ENCODE measurements around the gene DEXI.

DEXI gene

DNA sequence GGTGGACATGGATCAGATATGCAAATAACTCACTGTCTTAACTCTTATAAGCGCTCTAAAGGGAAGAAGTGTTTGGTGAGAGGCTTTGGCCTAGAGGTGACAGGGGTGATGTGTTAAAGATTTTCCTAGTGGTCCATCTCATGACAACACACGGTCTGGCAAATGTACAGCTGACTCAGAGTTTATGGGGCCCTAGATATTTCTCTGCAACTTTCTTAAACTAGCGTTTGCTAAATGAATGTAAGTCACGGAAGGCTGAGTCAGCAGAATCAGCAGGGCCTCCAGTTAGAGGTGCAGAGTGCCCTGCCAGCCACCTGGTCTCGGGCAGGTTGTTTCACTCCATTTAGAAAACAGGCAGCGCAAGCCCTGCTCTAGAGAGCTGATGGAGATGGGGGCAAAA lies 42.2 kb upstream of the DEXI start:
- H3K4me1 ChIP-seq (ENCODE audit: control insufficient read depth, insufficient read depth, low read length), result no peaks in the 10 kb centered on the region
- POLR2A ChIA-PET, result interaction anchor here (1.8 kb wide), 1 partner anchor 272 kb away, joined by 15 read pairs; the partner anchor contains the start of gene SOCS1

DNA sequence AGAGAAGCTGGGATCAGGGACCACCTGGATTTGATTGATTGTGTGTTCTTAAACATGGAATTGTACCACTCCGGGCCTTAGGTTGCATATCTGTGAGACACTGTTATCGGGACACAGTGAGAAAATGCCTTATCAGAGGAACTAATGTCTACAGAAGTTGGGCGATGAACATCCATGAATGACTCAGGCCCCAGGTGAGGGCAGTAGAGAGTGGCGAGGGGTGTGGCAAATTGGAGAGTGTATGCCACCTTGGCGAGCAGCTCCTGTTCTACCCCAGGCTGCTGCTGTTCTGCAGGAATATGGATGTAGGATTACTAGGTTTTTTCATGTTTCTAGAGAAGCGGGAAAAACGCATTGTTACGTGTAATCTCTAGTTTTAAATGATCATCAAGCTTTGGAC lies 40.9 kb upstream of the DEXI start:
- peaks cover 0 to 45% of the 10 kb centered on the region in 2 experiments; a peak in 2 of 3 replicates for H3K36me3 ChIP-seq (ENCODE audit: control insufficient read depth in 2 of 2, insufficient read depth in 1 of 2, low read length in 2 of 2)
- H3K9me3 ChIP-seq (ENCODE audit: control insufficient read depth, insufficient read depth, low read depth, low read length), result no peaks in the 10 kb centered on the region
- ChIA-PET CTCF (interaction anchor here (0.5 to 1.8 kb wide), 11 partner anchors 10 to 831 kb away, joined by 3 to 8 read pairs (median 4); no protein-coding TSS in a partner anchor), POLR2A (interaction anchor here (1.8 kb wide), 1 partner anchor 273 kb away, joined by 15 read pairs; the partner anchor contains the start of gene SOCS1)
- no peak overlapping the region for H3K27ac ChIP-seq (ENCODE audit: extremely low read depth, low read depth, low read length)
- H3K4me1 ChIP-seq (ENCODE audit: control insufficient read depth, insufficient read depth, low read length), result no peaks in the 10 kb centered on the region
- no peak overlapping the region for H3K4me3 ChIP-seq (ENCODE audit: low read depth, low read length)
- TF ChIP-seq ZNF654 (tag by site-specific recombination; IDR thresholded peaks at IDR 0.05; ENCODE audit: low read depth) (no peak), SCRT1 (tag by site-specific recombination; IDR thresholded peaks at IDR 0.05; ENCODE audit: borderline replicate concordance) (no peak), ZNF629 (tag by site-specific recombination; IDR thresholded peaks at IDR 0.05) (no peak)
- TF ChIP-seq, protein P1, sequence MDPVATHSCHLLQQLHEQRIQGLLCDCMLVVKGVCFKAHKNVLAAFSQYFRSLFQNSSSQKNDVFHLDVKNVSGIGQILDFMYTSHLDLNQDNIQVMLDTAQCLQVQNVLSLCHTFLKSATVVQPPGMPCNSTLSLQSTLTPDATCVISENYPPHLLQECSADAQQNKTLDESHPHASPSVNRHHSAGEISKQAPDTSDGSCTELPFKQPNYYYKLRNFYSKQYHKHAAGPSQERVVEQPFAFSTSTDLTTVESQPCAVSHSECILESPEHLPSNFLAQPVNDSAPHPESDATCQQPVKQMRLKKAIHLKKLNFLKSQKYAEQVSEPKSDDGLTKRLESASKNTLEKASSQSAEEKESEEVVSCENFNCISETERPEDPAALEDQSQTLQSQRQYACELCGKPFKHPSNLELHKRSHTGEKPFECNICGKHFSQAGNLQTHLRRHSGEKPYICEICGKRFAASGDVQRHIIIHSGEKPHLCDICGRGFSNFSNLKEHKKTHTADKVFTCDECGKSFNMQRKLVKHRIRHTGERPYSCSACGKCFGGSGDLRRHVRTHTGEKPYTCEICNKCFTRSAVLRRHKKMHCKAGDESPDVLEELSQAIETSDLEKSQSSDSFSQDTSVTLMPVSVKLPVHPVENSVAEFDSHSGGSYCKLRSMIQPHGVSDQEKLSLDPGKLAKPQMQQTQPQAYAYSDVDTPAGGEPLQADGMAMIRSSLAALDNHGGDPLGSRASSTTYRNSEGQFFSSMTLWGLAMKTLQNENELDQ (tag by site-specific recombination; IDR thresholded peaks at IDR 0.05; ENCODE audit: low read depth), result no peak
- TF ChIP-seq, protein P2, sequence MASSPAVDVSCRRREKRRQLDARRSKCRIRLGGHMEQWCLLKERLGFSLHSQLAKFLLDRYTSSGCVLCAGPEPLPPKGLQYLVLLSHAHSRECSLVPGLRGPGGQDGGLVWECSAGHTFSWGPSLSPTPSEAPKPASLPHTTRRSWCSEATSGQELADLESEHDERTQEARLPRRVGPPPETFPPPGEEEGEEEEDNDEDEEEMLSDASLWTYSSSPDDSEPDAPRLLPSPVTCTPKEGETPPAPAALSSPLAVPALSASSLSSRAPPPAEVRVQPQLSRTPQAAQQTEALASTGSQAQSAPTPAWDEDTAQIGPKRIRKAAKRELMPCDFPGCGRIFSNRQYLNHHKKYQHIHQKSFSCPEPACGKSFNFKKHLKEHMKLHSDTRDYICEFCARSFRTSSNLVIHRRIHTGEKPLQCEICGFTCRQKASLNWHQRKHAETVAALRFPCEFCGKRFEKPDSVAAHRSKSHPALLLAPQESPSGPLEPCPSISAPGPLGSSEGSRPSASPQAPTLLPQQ (tag by site-specific recombination; IDR thresholded peaks at IDR 0.05), result no peak
- TF ChIP-seq, protein P3, sequence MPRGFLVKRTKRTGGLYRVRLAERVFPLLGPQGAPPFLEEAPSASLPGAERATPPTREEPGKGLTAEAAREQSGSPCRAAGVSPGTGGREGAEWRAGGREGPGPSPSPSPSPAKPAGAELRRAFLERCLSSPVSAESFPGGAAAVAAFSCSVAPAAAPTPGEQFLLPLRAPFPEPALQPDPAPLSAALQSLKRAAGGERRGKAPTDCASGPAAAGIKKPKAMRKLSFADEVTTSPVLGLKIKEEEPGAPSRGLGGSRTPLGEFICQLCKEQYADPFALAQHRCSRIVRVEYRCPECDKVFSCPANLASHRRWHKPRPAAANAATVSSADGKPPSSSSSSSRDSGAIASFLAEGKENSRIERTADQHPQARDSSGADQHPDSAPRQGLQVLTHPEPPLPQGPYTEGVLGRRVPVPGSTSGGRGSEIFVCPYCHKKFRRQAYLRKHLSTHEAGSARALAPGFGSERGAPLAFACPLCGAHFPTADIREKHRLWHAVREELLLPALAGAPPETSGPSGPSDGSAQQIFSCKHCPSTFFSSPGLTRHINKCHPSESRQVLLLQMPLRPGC (tag by site-specific recombination; IDR thresholded peaks at IDR 0.05), result no peak

More for the DNA sequence above, 42.2 kb upstream of the DEXI start:
- CTCF ChIA-PET, result interaction anchor here (0.5 to 1.5 kb wide), 4 partner anchors 20 to 271 kb away, joined by 3 to 8 read pairs (median 4); partner anchors contain the start of gene SOCS1
- Histone ChIP-seq H3K36me3 (ENCODE audit: control insufficient read depth in 2 of 2, insufficient read depth in 1 of 2, low read length in 2 of 2) (peaks cover 0 to 36% of the 10 kb centered on the region in 2 experiments; a peak in 2 of 3 replicates), H3K27ac (ENCODE audit: extremely low read depth, low read depth, low read length) (no peak overlapping the region), H3K4me3 (ENCODE audit: low read depth, low read length) (no peak overlapping the region), H3K9me3 (ENCODE audit: control insufficient read depth, insufficient read depth, low read depth, low read length) (no peaks in the 10 kb centered on the region)
- TF ChIP-seq ZSCAN23 (tag by site-specific recombination; IDR thresholded peaks at IDR 0.05), result no peak
- TF ChIP-seq ZNF548 (tag by site-specific recombination; IDR thresholded peaks at IDR 0.05), result no peak
- TF ChIP-seq GFI1B (tag by site-specific recombination; IDR thresholded peaks at IDR 0.05), result no peak
- TF ChIP-seq ZNF2 (tag by site-specific recombination; IDR thresholded peaks at IDR 0.05), result no peak
- TF ChIP-seq ZFP41 (tag by site-specific recombination; IDR thresholded peaks at IDR 0.05; ENCODE audit: borderline replicate concordance), result no peak
- TF ChIP-seq, protein P4, sequence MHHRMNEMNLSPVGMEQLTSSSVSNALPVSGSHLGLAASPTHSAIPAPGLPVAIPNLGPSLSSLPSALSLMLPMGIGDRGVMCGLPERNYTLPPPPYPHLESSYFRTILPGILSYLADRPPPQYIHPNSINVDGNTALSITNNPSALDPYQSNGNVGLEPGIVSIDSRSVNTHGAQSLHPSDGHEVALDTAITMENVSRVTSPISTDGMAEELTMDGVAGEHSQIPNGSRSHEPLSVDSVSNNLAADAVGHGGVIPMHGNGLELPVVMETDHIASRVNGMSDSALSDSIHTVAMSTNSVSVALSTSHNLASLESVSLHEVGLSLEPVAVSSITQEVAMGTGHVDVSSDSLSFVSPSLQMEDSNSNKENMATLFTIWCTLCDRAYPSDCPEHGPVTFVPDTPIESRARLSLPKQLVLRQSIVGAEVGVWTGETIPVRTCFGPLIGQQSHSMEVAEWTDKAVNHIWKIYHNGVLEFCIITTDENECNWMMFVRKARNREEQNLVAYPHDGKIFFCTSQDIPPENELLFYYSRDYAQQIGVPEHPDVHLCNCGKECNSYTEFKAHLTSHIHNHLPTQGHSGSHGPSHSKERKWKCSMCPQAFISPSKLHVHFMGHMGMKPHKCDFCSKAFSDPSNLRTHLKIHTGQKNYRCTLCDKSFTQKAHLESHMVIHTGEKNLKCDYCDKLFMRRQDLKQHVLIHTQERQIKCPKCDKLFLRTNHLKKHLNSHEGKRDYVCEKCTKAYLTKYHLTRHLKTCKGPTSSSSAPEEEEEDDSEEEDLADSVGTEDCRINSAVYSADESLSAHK (tag by site-specific recombination; IDR thresholded peaks at IDR 0.05), result no peak
- TF ChIP-seq GLI2 (tag by site-specific recombination; IDR thresholded peaks at IDR 0.05; ENCODE audit: borderline replicate concordance, low read depth), result no peak
- no peak for TF ChIP-seq ZNF677 (tag by site-specific recombination; IDR thresholded peaks at IDR 0.05)
- TF ChIP-seq MYNN (tag by site-specific recombination; IDR thresholded peaks at IDR 0.05; ENCODE audit: borderline replicate concordance), result no peak
- no peak for TF ChIP-seq ZNF501 (tag by site-specific recombination; IDR thresholded peaks at IDR 0.05)
- no peak for TF ChIP-seq ZNF596 (tag by site-specific recombination; IDR thresholded peaks at IDR 0.05)
- TF ChIP-seq, protein P5, sequence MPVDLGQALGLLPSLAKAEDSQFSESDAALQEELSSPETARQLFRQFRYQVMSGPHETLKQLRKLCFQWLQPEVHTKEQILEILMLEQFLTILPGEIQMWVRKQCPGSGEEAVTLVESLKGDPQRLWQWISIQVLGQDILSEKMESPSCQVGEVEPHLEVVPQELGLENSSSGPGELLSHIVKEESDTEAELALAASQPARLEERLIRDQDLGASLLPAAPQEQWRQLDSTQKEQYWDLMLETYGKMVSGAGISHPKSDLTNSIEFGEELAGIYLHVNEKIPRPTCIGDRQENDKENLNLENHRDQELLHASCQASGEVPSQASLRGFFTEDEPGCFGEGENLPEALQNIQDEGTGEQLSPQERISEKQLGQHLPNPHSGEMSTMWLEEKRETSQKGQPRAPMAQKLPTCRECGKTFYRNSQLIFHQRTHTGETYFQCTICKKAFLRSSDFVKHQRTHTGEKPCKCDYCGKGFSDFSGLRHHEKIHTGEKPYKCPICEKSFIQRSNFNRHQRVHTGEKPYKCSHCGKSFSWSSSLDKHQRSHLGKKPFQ (tag by site-specific recombination; IDR thresholded peaks at IDR 0.05), result no peak
- TF ChIP-seq, protein P6, sequence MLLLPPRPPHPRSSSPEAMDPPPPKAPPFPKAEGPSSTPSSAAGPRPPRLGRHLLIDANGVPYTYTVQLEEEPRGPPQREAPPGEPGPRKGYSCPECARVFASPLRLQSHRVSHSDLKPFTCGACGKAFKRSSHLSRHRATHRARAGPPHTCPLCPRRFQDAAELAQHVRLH (tag by site-specific recombination; IDR thresholded peaks at IDR 0.05), result no peak
- TF ChIP-seq, protein P7, sequence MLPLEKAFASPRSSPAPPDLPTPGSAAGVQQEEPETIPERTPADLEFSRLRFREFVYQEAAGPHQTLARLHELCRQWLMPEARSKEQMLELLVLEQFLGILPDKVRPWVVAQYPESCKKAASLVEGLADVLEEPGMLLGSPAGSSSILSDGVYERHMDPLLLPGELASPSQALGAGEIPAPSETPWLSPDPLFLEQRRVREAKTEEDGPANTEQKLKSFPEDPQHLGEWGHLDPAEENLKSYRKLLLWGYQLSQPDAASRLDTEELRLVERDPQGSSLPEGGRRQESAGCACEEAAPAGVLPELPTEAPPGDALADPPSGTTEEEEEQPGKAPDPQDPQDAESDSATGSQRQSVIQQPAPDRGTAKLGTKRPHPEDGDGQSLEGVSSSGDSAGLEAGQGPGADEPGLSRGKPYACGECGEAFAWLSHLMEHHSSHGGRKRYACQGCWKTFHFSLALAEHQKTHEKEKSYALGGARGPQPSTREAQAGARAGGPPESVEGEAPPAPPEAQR (tag by site-specific recombination; IDR thresholded peaks at IDR 0.05), result no peak
- TF ChIP-seq BCL11A (tag by site-specific recombination; IDR thresholded peaks at IDR 0.05; ENCODE audit: low read depth), result no peak
- TF ChIP-seq ZNF600 (tag by site-specific recombination; IDR thresholded peaks at IDR 0.05), result no peak
- TF ChIP-seq IKZF3 (tag by site-specific recombination; IDR thresholded peaks at IDR 0.05), result no peak
- no peak for TF ChIP-seq ZNF311 (tag by site-specific recombination; IDR thresholded peaks at IDR 0.05; ENCODE audit: borderline replicate concordance)

All from HEK293 (cell line).